Measurements from ENCODE around the gene SPATA31E1. TPM values are rescaled to one million over a fixed set of nuclear protein-coding genes. Genes with fewer than 3 reads are reported as not detected.
"Not testable (repeated sequence)": the region's sequence is repeated elsewhere in the genome, so short reads cannot be mapped to it uniquely, and the experiment has no call there.

SPATA31E1 gene
- total RNA-seq, 2 experiments from 2014 or later: not detected

DNA sequence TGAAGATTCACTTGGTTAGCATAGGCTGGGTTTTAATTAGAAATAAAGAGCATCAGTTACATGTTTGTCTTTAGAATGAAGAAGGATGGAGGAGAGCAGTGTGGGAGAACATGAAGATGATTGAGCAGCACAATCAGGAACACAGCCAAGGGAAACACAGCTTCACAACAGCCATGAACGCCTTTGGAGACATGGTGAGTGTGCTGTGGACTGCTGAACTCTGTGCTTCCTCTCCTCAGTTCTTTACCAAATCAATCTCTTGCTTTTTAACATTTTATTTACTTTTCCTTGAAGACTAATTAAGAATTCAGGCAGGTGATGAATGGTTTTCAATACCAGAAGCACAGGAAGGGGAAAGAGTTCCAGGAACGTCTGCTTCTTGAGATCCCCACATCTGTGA is 38.2 kb upstream of the SPATA31E1 start:
- DNase-seq (no peak), ATAC-seq (ENCODE audit: poor library complexity) (no peak)
- Mint-ChIP-seq H3K27me3 (peaks cover 8% of the 10 kb centered on the region), H3K9me3 (no peaks in the 10 kb centered on the region), H3K4me1 (ENCODE audit: low read depth) (no peaks in the 10 kb centered on the region), H3K27ac (no peak overlapping the region), H3K4me3 (no peak overlapping the region), H3K36me3 (ENCODE audit: low read depth) (no peaks in the 10 kb centered on the region)
- CTCF ChIA-PET: no interaction called here
- Histone ChIP-seq H3K4me3 (ENCODE audit: low read length) (no peak overlapping the region), H3K27ac (ENCODE audit: low read depth in 1 of 2, low read length in 2 of 2) (no peak overlapping the region), H3K36me3 (ENCODE audit: insufficient read depth, low read length) (no peaks in the 10 kb centered on the region), H3K4me1 (ENCODE audit: insufficient read depth, low read length) (no peaks in the 10 kb centered on the region), H3K9me3 (ENCODE audit: control insufficient read depth in 1 of 2, insufficient read depth in 1 of 2, low read length in 2 of 2) (peaks cover 0 to 6% of the 10 kb centered on the region in 2 experiments), H3K27me3 (ENCODE audit: control insufficient read depth in 1 of 2, insufficient read depth in 2 of 2, low read length in 2 of 2) (no peaks in the 10 kb centered on the region)
- POLR2A ChIA-PET: no interaction called here
- TF ChIP-seq, protein P1, sequence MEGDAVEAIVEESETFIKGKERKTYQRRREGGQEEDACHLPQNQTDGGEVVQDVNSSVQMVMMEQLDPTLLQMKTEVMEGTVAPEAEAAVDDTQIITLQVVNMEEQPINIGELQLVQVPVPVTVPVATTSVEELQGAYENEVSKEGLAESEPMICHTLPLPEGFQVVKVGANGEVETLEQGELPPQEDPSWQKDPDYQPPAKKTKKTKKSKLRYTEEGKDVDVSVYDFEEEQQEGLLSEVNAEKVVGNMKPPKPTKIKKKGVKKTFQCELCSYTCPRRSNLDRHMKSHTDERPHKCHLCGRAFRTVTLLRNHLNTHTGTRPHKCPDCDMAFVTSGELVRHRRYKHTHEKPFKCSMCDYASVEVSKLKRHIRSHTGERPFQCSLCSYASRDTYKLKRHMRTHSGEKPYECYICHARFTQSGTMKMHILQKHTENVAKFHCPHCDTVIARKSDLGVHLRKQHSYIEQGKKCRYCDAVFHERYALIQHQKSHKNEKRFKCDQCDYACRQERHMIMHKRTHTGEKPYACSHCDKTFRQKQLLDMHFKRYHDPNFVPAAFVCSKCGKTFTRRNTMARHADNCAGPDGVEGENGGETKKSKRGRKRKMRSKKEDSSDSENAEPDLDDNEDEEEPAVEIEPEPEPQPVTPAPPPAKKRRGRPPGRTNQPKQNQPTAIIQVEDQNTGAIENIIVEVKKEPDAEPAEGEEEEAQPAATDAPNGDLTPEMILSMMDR (IDR thresholded peaks at IDR 0.05): no peak
- intact Hi-C loops (cut with DNase I, micrococcal nuclease): no loop called here

DNA sequence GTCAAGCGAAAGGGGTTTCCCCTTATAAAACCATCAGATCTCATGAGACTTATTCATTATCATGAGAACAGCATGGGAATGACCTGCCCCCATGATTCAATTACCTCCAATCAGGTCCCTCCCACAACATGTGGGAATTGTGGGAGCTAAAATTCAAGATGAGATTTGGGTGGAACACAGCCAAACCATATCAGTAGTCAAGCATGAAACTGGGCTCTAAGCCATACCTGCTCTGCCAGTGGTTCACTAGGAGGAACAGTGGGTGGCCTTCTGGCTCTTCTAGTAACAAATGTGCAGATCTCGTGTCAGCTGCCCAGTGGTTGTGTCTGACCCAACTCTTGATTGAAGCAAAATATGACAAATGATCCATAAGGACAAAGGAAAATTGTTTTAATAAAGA is 34.9 kb upstream of the SPATA31E1 start:
- H3K4me1 ChIP-seq (ENCODE audit: insufficient read depth, low read length); H3K27me3 Mint-ChIP-seq; intact Hi-C loops (cut with DNase I, micrococcal nuclease); H3K4me3 Mint-ChIP-seq; H3K9me3 ChIP-seq (ENCODE audit: control insufficient read depth in 1 of 2, insufficient read depth in 1 of 2, low read length in 2 of 2); H3K36me3 Mint-ChIP-seq (ENCODE audit: low read depth); CTCF ChIA-PET; H3K27ac Mint-ChIP-seq; POLR2A ChIA-PET; H3K27me3 ChIP-seq (ENCODE audit: control insufficient read depth in 1 of 2, insufficient read depth in 2 of 2, low read length in 2 of 2); H3K4me3 ChIP-seq (ENCODE audit: low read length); ATAC-seq (ENCODE audit: poor library complexity); H3K9me3 Mint-ChIP-seq; H3K27ac ChIP-seq (ENCODE audit: low read depth in 1 of 2, low read length in 2 of 2); DNase-seq; H3K36me3 ChIP-seq (ENCODE audit: insufficient read depth, low read length); H3K4me1 Mint-ChIP-seq (ENCODE audit: low read depth): not testable (repeated sequence)

DNA sequence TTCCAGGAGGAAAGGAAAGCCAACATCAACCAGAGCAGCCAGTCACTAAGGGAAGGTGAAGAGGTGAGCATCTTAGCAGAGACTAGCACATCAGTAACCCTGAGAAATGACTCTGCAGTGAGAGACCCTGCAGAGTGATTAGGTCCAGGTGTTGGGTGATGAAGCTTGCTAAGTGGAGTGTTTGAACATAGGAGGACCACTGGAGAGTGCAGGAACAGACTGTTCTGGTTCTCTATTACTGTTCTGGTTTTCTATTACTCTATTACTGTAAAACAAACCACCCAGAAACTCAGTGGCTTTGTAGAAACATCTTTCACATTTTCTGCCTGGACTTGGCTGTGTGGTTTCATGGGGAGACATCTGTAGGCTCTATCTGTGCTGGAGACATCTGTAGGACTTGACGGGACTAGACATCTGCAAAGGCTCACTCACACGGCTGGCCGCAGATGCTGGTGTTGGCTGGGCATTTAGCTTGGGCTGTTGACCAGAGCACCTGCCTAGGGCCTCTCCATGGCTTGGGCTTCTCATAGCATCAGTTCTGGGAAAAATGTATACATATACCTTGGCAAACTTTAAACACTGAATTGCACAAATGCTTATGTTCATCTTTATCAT is 33.4 kb upstream of the SPATA31E1 start:
- ATAC-seq (ENCODE audit: poor library complexity): no peak

More for the DNA sequence above, 33.4 kb upstream of the SPATA31E1 start:
- H3K4me1 ChIP-seq (ENCODE audit: insufficient read depth, low read length): no peaks in the 10 kb centered on the region
- ChIA-PET POLR2A (no interaction called here), CTCF (no interaction called here)
- no peaks in the 10 kb centered on the region for H3K36me3 ChIP-seq (ENCODE audit: insufficient read depth, low read length)
- no peak overlapping the region for H3K4me3 ChIP-seq (ENCODE audit: low read length)
- no peak overlapping the region for H3K27ac ChIP-seq (ENCODE audit: low read depth in 1 of 2, low read length in 2 of 2)
- Mint-ChIP-seq H3K27me3 (peaks cover 8% of the 10 kb centered on the region), H3K4me1 (ENCODE audit: low read depth) (no peaks in the 10 kb centered on the region), H3K36me3 (ENCODE audit: low read depth) (no peaks in the 10 kb centered on the region), H3K27ac (no peak overlapping the region), H3K9me3 (no peaks in the 10 kb centered on the region), H3K4me3 (no peak overlapping the region)
- H3K27me3 ChIP-seq (ENCODE audit: control insufficient read depth in 1 of 2, insufficient read depth in 2 of 2, low read length in 2 of 2): no peaks in the 10 kb centered on the region
- intact Hi-C loops (cut with DNase I, micrococcal nuclease): no loop called here
- DNase-seq: no peak
- no peaks in the 10 kb centered on the region for H3K9me3 ChIP-seq (ENCODE audit: control insufficient read depth in 1 of 2, insufficient read depth in 1 of 2, low read length in 2 of 2)
- TF ChIP-seq, protein P1 (IDR thresholded peaks at IDR 0.05): no peak

Data from CD4-positive, alpha-beta T cell (primary cell).